Non-pigmented ciliary epithelial cell (primary cell): ENCODE results near the gene USPL1.
"Not testable (repeated sequence)": the region's sequence is repeated elsewhere in the genome, so short reads cannot be mapped to it uniquely, and the experiment has no call there.

ENCODE experiments used
- DNase-seq: peaks from one replicate; pipeline ENCODE4 v3.0.0-alpha.2; 2010; ENCODE audit warnings: low read depth

Gene USPL1

GRCh38 chr13:30617315-30618185 is at the start of gene USPL1:
TSS of gene USPL1 (plus strand) at chr13:30617920. CDS start at chr13:30621141, 3,221 bp downstream.
- peak; percentile 94 for DNase-seq

- DNase-seq: peak; percentile 96
Observed at GRCh38 chr13:30569901-30570576, 47.7 kb upstream of the USPL1 start.

GRCh38 chr13:30570691-30571090 is 47.0 kb upstream of the USPL1 start:
- no peak for DNase-seq

- DNase-seq: no peak
Observed at GRCh38 chr13:30572859-30573275, 44.9 kb upstream of the USPL1 start.

GRCh38 chr13:30576528-30576927 is 41.2 kb upstream of the USPL1 start:
- no peak for DNase-seq

- DNase-seq: peak; percentile 86
Observed at GRCh38 chr13:30577401-30577852, 40.3 kb upstream of the USPL1 start.

- DNase-seq: no peak
Observed at GRCh38 chr13:30580852-30581502, 36.7 kb upstream of the USPL1 start.

- DNase-seq: no peak
Observed at GRCh38 chr13:30581582-30581981, 36.1 kb upstream of the USPL1 start.

- DNase-seq: no peak
Observed at GRCh38 chr13:30584051-30584731, 33.5 kb upstream of the USPL1 start.

GRCh38 chr13:30585748-30586262 is 31.9 kb upstream of the USPL1 start:
- no peak for DNase-seq

GRCh38 chr13:30587231-30587630 is 30.5 kb upstream of the USPL1 start:
- DNase-seq: no peak

DNA sequence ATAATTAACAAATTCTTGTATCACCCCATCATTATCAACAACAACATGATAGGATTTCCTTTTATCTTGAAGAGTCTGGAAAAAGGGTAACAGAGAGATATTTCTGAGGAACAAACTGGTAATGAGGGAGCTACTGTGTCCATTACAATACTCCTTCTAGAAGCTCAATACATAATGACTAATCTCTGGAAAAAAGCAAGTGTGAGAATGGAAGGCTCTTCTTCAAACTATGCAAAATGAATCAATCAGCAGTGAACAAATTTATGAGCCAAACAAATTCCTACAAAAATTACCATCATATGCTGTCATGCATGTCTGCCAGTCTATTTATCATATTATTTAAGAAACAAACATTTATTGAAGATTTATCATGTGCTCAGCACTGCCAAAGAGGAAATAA is 30.0 kb upstream of the USPL1 start:
- no peak for DNase-seq

GRCh38 chr13:30593001-30593400 is 24.7 kb upstream of the USPL1 start:
- DNase-seq: no peak

DNA sequence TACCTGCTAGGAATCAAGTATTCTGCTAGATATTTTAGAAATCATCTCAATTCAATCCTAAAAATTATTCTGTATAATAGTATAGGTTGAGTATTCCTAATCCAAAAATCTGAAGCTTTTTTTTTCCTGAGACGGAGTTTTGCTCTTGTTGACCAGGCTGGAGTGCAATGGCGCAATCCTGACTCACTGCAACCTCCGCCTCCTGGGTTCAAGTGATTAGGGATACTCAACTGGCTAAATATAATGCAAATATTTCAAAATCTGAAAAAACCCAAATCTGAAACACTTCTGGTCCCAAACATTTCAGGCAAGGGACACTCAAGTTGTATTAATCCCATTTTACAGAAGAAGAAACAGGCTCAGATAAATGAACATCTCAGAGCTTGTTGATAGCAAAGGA is 17.2 kb upstream of the USPL1 start:
- DNase-seq: no peak

GRCh38 chr13:30601836-30602235 is 15.9 kb upstream of the USPL1 start:
- no peak for DNase-seq

GRCh38 chr13:30605052-30605451 is 12.7 kb upstream of the USPL1 start:
- DNase-seq: no peak

GRCh38 chr13:30607186-30607585 is 10.5 kb upstream of the USPL1 start:
- not testable (repeated sequence) for DNase-seq

- DNase-seq: no peak
Observed at GRCh38 chr13:30607908-30608307, 9.8 kb upstream of the USPL1 start.

DNA sequence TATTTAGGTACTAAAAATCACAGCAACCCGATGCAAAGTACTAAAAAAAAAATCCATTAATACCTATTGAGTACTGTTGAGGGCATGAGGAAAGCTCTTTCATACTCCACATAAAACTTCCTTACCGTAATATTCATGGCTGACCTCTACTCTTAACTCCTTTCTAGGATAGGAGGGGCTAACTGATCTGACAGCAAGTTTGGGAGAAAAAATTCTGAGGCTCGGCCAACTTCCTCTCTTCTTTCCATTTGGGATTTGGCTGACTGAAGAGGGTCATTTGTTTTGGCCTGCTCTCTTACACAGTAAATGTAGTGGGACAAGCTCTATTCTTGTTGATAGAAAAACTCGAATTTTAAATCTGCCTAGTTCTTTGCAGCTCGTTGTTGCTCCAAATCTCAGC is 9.4 kb upstream of the USPL1 start:
- no peak for DNase-seq

- no peak for DNase-seq
Observed at GRCh38 chr13:30610311-30610710, 7.4 kb upstream of the USPL1 start.

- no peak for DNase-seq
Observed at GRCh38 chr13:30615481-30615865, 2.2 kb upstream of the USPL1 start.
